ENCODE measurements around the gene KIF13A.

The KIF13A gene

GRCh38 chr6:17999425-17999824 lies 12.0 kb upstream of the KIF13A start:
- Histone ChIP-seq H3K4me1 (no peaks in the 10 kb centered on the region), H3K4me3 (ENCODE audit: low read depth, low read length) (no peak overlapping the region), H3K9me3 (no peaks in the 10 kb centered on the region), H3K36me3 (no peaks in the 10 kb centered on the region), H3K27me3 (no peaks in the 10 kb centered on the region)
- TF ChIP-seq, protein P1, sequence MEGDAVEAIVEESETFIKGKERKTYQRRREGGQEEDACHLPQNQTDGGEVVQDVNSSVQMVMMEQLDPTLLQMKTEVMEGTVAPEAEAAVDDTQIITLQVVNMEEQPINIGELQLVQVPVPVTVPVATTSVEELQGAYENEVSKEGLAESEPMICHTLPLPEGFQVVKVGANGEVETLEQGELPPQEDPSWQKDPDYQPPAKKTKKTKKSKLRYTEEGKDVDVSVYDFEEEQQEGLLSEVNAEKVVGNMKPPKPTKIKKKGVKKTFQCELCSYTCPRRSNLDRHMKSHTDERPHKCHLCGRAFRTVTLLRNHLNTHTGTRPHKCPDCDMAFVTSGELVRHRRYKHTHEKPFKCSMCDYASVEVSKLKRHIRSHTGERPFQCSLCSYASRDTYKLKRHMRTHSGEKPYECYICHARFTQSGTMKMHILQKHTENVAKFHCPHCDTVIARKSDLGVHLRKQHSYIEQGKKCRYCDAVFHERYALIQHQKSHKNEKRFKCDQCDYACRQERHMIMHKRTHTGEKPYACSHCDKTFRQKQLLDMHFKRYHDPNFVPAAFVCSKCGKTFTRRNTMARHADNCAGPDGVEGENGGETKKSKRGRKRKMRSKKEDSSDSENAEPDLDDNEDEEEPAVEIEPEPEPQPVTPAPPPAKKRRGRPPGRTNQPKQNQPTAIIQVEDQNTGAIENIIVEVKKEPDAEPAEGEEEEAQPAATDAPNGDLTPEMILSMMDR (IDR thresholded peaks at IDR 0.05; ENCODE audit: low read depth, low read length): no peak
- DNase-seq: no peak

DNA sequence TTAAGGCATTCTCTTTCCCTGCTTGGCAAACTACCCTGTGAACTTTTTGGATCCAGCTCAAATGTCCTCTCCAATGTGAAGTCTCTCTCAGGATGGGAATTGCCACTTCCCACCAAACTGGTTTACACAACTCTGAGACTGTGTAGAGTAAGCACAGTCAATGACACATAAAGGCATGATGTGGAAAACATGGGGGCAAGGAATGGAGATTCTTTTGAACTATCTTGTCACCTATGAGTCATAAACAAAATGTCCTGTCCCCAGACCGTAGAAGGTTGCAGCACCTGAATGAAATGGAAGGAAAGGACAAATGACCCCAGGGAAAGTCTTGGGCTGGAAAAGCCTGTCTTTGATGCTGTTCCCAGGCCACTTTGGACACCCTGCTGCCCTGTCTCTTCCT lies 11.0 kb upstream of the KIF13A start:
- Histone ChIP-seq H3K27me3 (no peaks in the 10 kb centered on the region), H3K9me3 (no peaks in the 10 kb centered on the region)

GRCh38 chr6:17998003-17998402 lies 10.6 kb upstream of the KIF13A start:
- no peaks in the 10 kb centered on the region for H3K27me3 ChIP-seq
- no peak overlapping the region for H3K4me3 ChIP-seq (ENCODE audit: low read depth, low read length)
- H3K4me1 ChIP-seq: no peaks in the 10 kb centered on the region
- H3K9me3 ChIP-seq: no peaks in the 10 kb centered on the region
- TF ChIP-seq, protein P1 (IDR thresholded peaks at IDR 0.05; ENCODE audit: low read depth, low read length): no peak
- no peaks in the 10 kb centered on the region for H3K36me3 ChIP-seq
- DNase-seq: no peak

More for the DNA sequence above, 11.0 kb upstream of the KIF13A start:
- Histone ChIP-seq H3K4me3 (ENCODE audit: low read depth, low read length) (no peak overlapping the region), H3K36me3 (no peaks in the 10 kb centered on the region), H3K4me1 (no peaks in the 10 kb centered on the region)
- no peak for DNase-seq
- TF ChIP-seq, protein P1 (IDR thresholded peaks at IDR 0.05; ENCODE audit: low read depth, low read length): no peak

- TF ChIP-seq, protein P1 (IDR thresholded peaks at IDR 0.05; ENCODE audit: low read depth, low read length): no peak
- no peak for DNase-seq
- Histone ChIP-seq H3K27me3 (no peaks in the 10 kb centered on the region), H3K4me3 (ENCODE audit: low read depth, low read length) (no peak overlapping the region), H3K9me3 (no peaks in the 10 kb centered on the region), H3K36me3 (no peaks in the 10 kb centered on the region), H3K4me1 (no peaks in the 10 kb centered on the region)
Measured at GRCh38 chr6:17995414-17995813, 8.0 kb upstream of the KIF13A start.

DNA sequence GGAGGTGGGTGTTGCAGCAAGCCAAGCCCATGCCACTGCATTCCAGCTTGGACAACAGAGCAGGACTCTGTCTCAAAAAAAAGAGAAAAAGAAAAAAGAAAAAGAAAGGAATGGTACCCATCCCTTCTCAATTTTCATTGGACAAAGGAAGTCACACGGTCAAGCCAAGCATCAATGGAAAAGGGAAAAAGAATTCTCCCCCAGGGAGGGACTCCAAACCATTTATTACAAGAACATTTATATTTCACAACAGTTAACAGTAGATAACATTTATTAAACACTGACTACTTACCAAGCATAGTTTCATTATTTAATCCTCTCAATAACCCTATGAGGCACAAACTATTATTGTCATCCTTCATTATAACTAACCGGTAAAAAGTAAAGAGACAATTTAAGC lies 6.6 kb upstream of the KIF13A start:
- DNase-seq: no peak
- no peak overlapping the region for H3K4me3 ChIP-seq (ENCODE audit: low read depth, low read length)
- no peaks in the 10 kb centered on the region; the same call in 1 of the 2 replicates for H3K9me3 ChIP-seq
- no peaks in the 10 kb centered on the region for H3K36me3 ChIP-seq
- TF ChIP-seq, protein P1 (IDR thresholded peaks at IDR 0.05; ENCODE audit: low read depth, low read length): no peak
- peaks cover 7% of the 10 kb centered on the region for H3K27me3 ChIP-seq
- no peaks in the 10 kb centered on the region for H3K4me1 ChIP-seq

DNA sequence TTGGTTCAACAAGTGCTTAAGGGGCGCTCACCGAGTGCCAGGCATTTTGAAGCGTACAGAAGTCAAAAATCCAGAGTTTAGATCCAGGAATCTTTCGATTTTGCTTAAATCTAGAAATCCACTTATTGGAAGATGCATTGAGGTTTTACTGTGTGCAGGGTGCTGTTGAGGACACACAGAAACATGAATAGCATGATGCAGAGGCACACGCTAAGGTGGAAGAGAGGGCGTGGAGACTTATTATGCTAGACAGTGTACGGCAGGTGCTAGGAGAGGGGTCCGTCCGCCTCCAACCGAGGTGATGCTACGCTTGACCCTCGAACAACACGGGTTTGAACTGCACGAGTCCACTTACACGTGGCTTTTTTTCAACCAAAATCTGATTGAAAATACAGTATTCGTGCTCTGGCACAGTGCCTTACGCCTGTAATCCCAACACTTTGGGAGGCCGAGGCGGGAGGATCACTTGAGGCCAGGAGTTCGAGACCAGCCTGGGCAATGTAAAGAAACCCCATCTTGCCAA lies 1.0 kb upstream of the KIF13A start:
- TF ChIP-seq, protein P1 (IDR thresholded peaks at IDR 0.05; ENCODE audit: low read depth, low read length): no peak
- Histone ChIP-seq H3K4me1 (no peaks in the 10 kb centered on the region), H3K27me3 (peaks cover 45% of the 10 kb centered on the region), H3K9me3 (no peaks in the 10 kb centered on the region; the same call in 1 of the 2 replicates), H3K4me3 (ENCODE audit: low read depth, low read length) (peak overlapping the region; percentile 54), H3K36me3 (no peaks in the 10 kb centered on the region)
- DNase-seq: no peak
